Activated CD8-positive, alpha-beta memory T cell treated with anti-CD3 and anti-CD28 coated beads, Interleukin-2, amount 50 U/mL, for 48 hours (primary cell): ENCODE data around the gene KCNJ9.
"Not testable (repeated sequence)": the region's sequence is repeated elsewhere in the genome, so short reads cannot be mapped to it uniquely, and the experiment has no call there.

Experiments
- DNase-seq: peaks from one replicate; pipeline ENCODE4 v3.0.0-alpha.2; 2020

The KCNJ9 gene

GRCh38 chr1:160104486-160104885 lies 23.1 kb downstream of the KCNJ9 start:
- no peak for DNase-seq

GRCh38 chr1:160105155-160105554 lies 23.8 kb downstream of the KCNJ9 start:
- no peak for DNase-seq

- no peak for DNase-seq
Measured at GRCh38 chr1:160107512-160107911, 26.2 kb downstream of the KCNJ9 start.

GRCh38 chr1:160108888-160109662 lies 27.7 kb downstream of the KCNJ9 start:
- DNase-seq, result no peak

GRCh38 chr1:160109686-160110085 lies 28.3 kb downstream of the KCNJ9 start:
- DNase-seq, result no peak

- not testable (repeated sequence) for DNase-seq
Measured at GRCh38 chr1:160111462-160111861, 30.1 kb downstream of the KCNJ9 start.

- DNase-seq, result no peak
Measured at GRCh38 chr1:160112357-160112756, 31.0 kb downstream of the KCNJ9 start.

GRCh38 chr1:160113407-160113806 lies 32.1 kb downstream of the KCNJ9 start:
- no peak for DNase-seq

- DNase-seq, result no peak
Measured at GRCh38 chr1:160114085-160114484, 32.7 kb downstream of the KCNJ9 start.

GRCh38 chr1:160115545-160116282 lies 34.4 kb downstream of the KCNJ9 start, which contains the start of gene ATP1A2:
TSS of gene ATP1A2 (plus strand) at chr1:160115759. CDS start at chr1:160115862, 103 bp downstream.
- DNase-seq, result no peak

GRCh38 chr1:160116283-160117147 lies 35.2 kb downstream of the KCNJ9 start:
- DNase-seq, result no peak

- no peak for DNase-seq
Measured at GRCh38 chr1:160117300-160117699, 36.0 kb downstream of the KCNJ9 start.

- no peak for DNase-seq
Measured at GRCh38 chr1:160117709-160118183, 36.4 kb downstream of the KCNJ9 start.

GRCh38 chr1:160118928-160119327 lies 37.6 kb downstream of the KCNJ9 start:
- no peak for DNase-seq

GRCh38 chr1:160120797-160121196 lies 39.5 kb downstream of the KCNJ9 start:
- no peak for DNase-seq

GRCh38 chr1:160121388-160121787 lies 40.0 kb downstream of the KCNJ9 start:
- no peak for DNase-seq

- no peak for DNase-seq
Measured at GRCh38 chr1:160122978-160123495, 41.7 kb downstream of the KCNJ9 start.

- DNase-seq, result no peak
Measured at GRCh38 chr1:160123726-160124125, 42.4 kb downstream of the KCNJ9 start.

- no peak for DNase-seq
Measured at GRCh38 chr1:160124705-160125478, 43.6 kb downstream of the KCNJ9 start.

GRCh38 chr1:160125746-160126145 lies 44.4 kb downstream of the KCNJ9 start:
- no peak for DNase-seq

GRCh38 chr1:160126342-160126741 lies 45.0 kb downstream of the KCNJ9 start:
- not testable (repeated sequence) for DNase-seq

GRCh38 chr1:160127381-160127780 lies 46.0 kb downstream of the KCNJ9 start:
- DNase-seq, result no peak
